A549 (cell line): ENCODE results near the gene TSPAN16. TPM values are rescaled to one million over a fixed set of nuclear protein-coding genes. Genes with fewer than 3 reads are reported as not detected.

Experiments used
- ATAC-seq, 2 experiments: fragments of 200-7000 bp in 1 of 2; fragments of >200 bp in 1 of 2; cut with Nextera tagmentation in 1 of 2; cut with Tn5 transposase in 1 of 2; 3 replicates each; pipeline versions ENCODE4 v1.8.0 to v1.9.1; 2018 to 2020; ENCODE audit warnings: mild to moderate bottlenecking in 1 of 2, moderate library complexity in 1 of 2
- CTCF ChIA-PET: fragments of 300-600 bp; sonication (Branson Sonifier 250); formaldehyde crosslinking; extraction: SDS; loops from one replicate; lab custom pipeline; 2021; ENCODE audit warnings: antibody characterized with exemption, inconsistent platforms; lab: Yijun Ruan, JAX
- POLR2A ChIA-PET: fragments of 350-600 bp; formaldehyde crosslinking; extraction: SDS; loops from one replicate; lab custom pipeline; 2021; ENCODE audit warnings: antibody characterized with exemption, inconsistent platforms; lab: Yijun Ruan, JAX
- DNase-seq, 2 experiments: peaks; one replicate each; pipeline versions ENCODE4 v3.0.0 to v3.0.0-alpha.2; 2011 to 2016; ENCODE audit warnings: low read depth in 1 of 2, low spot score in 1 of 2
- FAIRE-seq: peaks from 2 replicates; lab custom pipeline; 2011; peaks lifted over from hg19 to GRCh38; lab: Jason Lieb, UNC
- H3K27ac ChIP-seq, 2 experiments: fragments of >200 bp; sonication (Bioruptor Twin); formaldehyde crosslinking; 3 replicates each; pipeline ENCODE4 v1.5.1; 2016 to 2017
- H3K4me1 ChIP-seq: fragments of >200 bp; sonication (Bioruptor Twin); formaldehyde crosslinking; 3 replicates; pipeline ENCODE4 v1.6.1; 2016
- H3K4me2 ChIP-seq: fragments of >200 bp; sonication (Bioruptor Twin); formaldehyde crosslinking; 3 replicates; pipeline ENCODE4 v1.6.1; 2016
- H3K4me3 ChIP-seq: fragments of >200 bp; sonication (Bioruptor Twin); formaldehyde crosslinking; 3 replicates; pipeline ENCODE4 v1.5.1; 2016
- H3K9me3 ChIP-seq: fragments of >200 bp; sonication (Bioruptor Twin); formaldehyde crosslinking; 3 replicates; pipeline ENCODE4 v1.6.1; 2016
- BHLHE40 ChIP-seq: IDR thresholded peaks from 2 replicates; pipeline ENCODE4 v1.6.1; 2012; ENCODE audit warnings: low read depth, low read length, inconsistent platforms
- CBX2 ChIP-seq: fragments of 200-600 bp; sonication (generic); IDR thresholded peaks from 2 replicates; pipeline ENCODE4 v1.6.1; 2016; ENCODE audit warnings: low read depth, mild to moderate bottlenecking, borderline replicate concordance
- CBX8 ChIP-seq: fragments of 200-600 bp; sonication (generic); IDR thresholded peaks from 2 replicates; pipeline ENCODE4 v1.6.1; 2016
- CHD2 ChIP-seq: fragments of 150-350 bp; IDR thresholded peaks from 2 replicates; pipeline ENCODE4 v1.6.1; 2014; ENCODE audit warnings: low read length; ENCODE audit not compliant: partially characterized antibody
- CHD4 ChIP-seq: fragments of 200-600 bp; sonication (generic); IDR thresholded peaks from 2 replicates; pipeline ENCODE4 v1.6.1; 2016; ENCODE audit warnings: antibody characterized with exemption, mild to moderate bottlenecking, borderline replicate concordance
- EHMT2 ChIP-seq: fragments of 200-600 bp; sonication (generic); IDR thresholded peaks from 2 replicates; pipeline ENCODE4 v1.6.1; 2016; ENCODE audit warnings: antibody characterized with exemption, low read depth, mild to moderate bottlenecking, moderate library complexity
- EP300 ChIP-seq, 2 experiments: fragments of >200 bp; sonication (Bioruptor Twin); formaldehyde crosslinking; IDR thresholded peaks; 2 replicates in 1 of 2; 3 replicates in 1 of 2; pipeline ENCODE4 v1.6.1; 2016 to 2017
- HOXA7 ChIP-seq: fragments of 250-450 bp; sonication (Bioruptor Pico); IDR thresholded peaks from 2 replicates; pipeline ENCODE4 v1.5.0; 2020; ENCODE audit warnings: mild to moderate bottlenecking, moderate library complexity
- MAZ ChIP-seq: fragments of 150-350 bp; IDR thresholded peaks from 2 replicates; pipeline ENCODE4 v1.6.1; 2014; ENCODE audit warnings: antibody characterized with exemption, low read depth, low read length, borderline replicate concordance
- NFE2L2 ChIP-seq: fragments of 150-350 bp; conservative IDR thresholded peaks from 2 replicates; pipeline ENCODE4 v1.6.1; 2014; ENCODE audit warnings: low read length
- NPAS2 ChIP-seq: fragments of 250-450 bp; sonication (Bioruptor Pico); IDR thresholded peaks from 2 replicates; pipeline ENCODE4 v1.8.0; 2022; ENCODE audit warnings: mild to moderate bottlenecking, moderate library complexity, borderline replicate concordance
- PHF8 ChIP-seq: fragments of 200-600 bp; sonication (generic); IDR thresholded peaks from 2 replicates; pipeline ENCODE4 v1.6.1; 2016; ENCODE audit warnings: low read depth, mild to moderate bottlenecking, antibody characterized with exemption, moderate library complexity, borderline replicate concordance
- RCOR1 ChIP-seq: fragments of 150-350 bp; IDR thresholded peaks from 2 replicates; pipeline ENCODE4 v1.6.1; 2014; ENCODE audit warnings: antibody characterized with exemption, low read length, low read depth
- SREBF2 ChIP-seq: fragments of 450-650 bp; IDR thresholded peaks from 2 replicates; pipeline ENCODE4 v1.6.1; 2014; ENCODE audit warnings: mild to moderate bottlenecking, moderate library complexity
- TFCP2L1 ChIP-seq: fragments of 250-450 bp; sonication (Bioruptor Pico); IDR thresholded peaks from 2 replicates; pipeline ENCODE4 v1.5.0; 2021; ENCODE audit warnings: mild to moderate bottlenecking
- TP53 ChIP-seq: fragments of 250-450 bp; sonication (Bioruptor Pico); IDR thresholded peaks from 2 replicates; pipeline ENCODE4 v1.5.0; 2021; ENCODE audit warnings: mild to moderate bottlenecking, moderate library complexity
- ZC3H11A ChIP-seq: fragments of 450-650 bp; IDR thresholded peaks from 2 replicates; pipeline ENCODE4 v1.6.1; 2014; ENCODE audit warnings: antibody characterized with exemption, mild to moderate bottlenecking
- ZNF302 ChIP-seq: fragments of 250-450 bp; sonication (Bioruptor Pico); IDR thresholded peaks from 2 replicates; pipeline ENCODE4 v1.9.0; 2021; ENCODE audit warnings: inconsistent platforms, mild to moderate bottlenecking, moderate library complexity
- WGBS: methylation state at CpG from one replicate; pipeline ENCODE4 v1.1.6; 2017; ENCODE audit errors: missing lambda C conversion rate; 5-methylcytosine and 5-hydroxymethylcytosine counted together
- polyA plus RNA-seq, 4 experiments: library from polyadenylated mRNA; depleted of rRNA in 3 of 4; stranded (reverse); fragments of >200 nt; fragmentation: RNase III in 1 of 4; extraction: RNeasy Plus Mini Kit Qiagen cat#74134 plus additional on column Dnase treatment in 1 of 4; gene quantifications; 2 replicates in 3 of 4; 3 replicates in 1 of 4; pipeline ENCODE4 v1.2.3, GENCODE V29; 2011 to 2017
- TF ChIP-seq, protein P1 (sequence below): fragments of 150-350 bp; IDR thresholded peaks from 2 replicates; pipeline ENCODE4 v1.6.1; 2014; ENCODE audit warnings: low read depth, mild to moderate bottlenecking, low read length
- TF ChIP-seq, protein P2 (sequence below): fragments of >200 bp; sonication (Bioruptor Twin); formaldehyde crosslinking; IDR thresholded peaks from 3 replicates; pipeline ENCODE4 v1.5.1; 2016
- TF ChIP-seq, protein P3 (sequence below): fragments of >200 bp; sonication (Bioruptor Twin); formaldehyde crosslinking; IDR thresholded peaks from 2 replicates; pipeline ENCODE4 v1.6.1; 2016
- TF ChIP-seq, protein P4 (sequence below): IDR thresholded peaks from 2 replicates; pipeline ENCODE4 v1.6.1; 2012
- TF ChIP-seq, protein P5 (sequence below): fragments of 200-600 bp; sonication (generic); IDR thresholded peaks from 2 replicates; pipeline ENCODE4 v1.6.1; 2016; ENCODE audit warnings: antibody characterized with exemption, mild to moderate bottlenecking, moderate library complexity
- TF ChIP-seq, protein P6 (sequence below): IDR thresholded peaks from 2 replicates; pipeline ENCODE4 v1.6.1; 2012; ENCODE audit warnings: low read depth, borderline replicate concordance
- TF ChIP-seq, protein P7 (sequence below): IDR thresholded peaks from 2 replicates; pipeline ENCODE4 v1.6.1; 2012

Gene TSPAN16
- polyA plus RNA-seq, 2 of the 4 experiments (the other 2 are of a cell fraction), result not detected

DNA sequence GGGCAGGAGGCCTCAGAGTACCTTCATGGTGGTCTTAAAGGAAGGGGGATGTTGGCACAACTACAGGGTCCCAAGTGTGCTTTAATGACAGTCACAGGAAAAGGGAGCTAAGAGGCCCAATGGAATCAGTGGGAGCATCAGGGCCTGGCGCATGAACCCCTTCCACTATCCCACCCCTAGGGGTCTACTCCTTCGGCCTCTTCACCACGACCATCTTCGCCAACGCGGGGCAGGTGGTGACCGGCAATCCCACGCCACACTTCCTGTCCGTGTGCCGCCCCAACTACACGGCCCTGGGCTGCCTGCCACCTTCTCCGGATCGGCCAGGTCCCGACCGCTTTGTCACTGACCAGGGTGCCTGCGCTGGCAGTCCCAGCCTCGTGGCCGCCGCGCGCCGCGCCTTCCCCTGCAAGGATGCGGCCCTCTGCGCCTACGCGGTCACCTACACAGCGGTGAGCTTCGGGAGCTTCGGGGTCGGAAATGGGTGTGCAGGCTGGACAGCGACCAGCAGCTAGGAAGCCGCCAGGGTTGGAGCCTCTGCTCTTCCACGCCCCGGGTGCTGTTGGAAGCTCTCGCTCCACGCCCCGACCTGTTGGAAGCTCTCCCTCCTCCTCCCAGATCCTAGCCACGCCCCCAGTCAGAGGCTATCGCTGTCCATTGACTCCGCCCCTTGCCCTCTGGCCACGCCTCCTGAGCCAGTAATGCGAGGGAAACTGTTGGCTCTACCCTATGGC, 65.2 kb downstream of the TSPAN16 start:
- ATAC-seq, result peak; percentile 33 to 66; a peak in 3 of 6 replicates
- H3K9me3 ChIP-seq, result no peaks in the 10 kb centered on the region
- CTCF ChIA-PET, result interaction anchor here (0.6 to 2.5 kb wide), 3 partner anchors 12 to 67 kb away, joined by 3 to 10 read pairs (median 5); no protein-coding TSS in a partner anchor
- DNase-seq, result no peak
- TF ChIP-seq, protein P1, sequence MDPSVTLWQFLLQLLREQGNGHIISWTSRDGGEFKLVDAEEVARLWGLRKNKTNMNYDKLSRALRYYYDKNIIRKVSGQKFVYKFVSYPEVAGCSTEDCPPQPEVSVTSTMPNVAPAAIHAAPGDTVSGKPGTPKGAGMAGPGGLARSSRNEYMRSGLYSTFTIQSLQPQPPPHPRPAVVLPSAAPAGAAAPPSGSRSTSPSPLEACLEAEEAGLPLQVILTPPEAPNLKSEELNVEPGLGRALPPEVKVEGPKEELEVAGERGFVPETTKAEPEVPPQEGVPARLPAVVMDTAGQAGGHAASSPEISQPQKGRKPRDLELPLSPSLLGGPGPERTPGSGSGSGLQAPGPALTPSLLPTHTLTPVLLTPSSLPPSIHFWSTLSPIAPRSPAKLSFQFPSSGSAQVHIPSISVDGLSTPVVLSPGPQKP, result no peak
- TF ChIP-seq CHD4 (no peak), PHF8 (no peak), NPAS2 (CRISPR knock-in tag) (no peak), TFCP2L1 (no peak), BHLHE40 (no peak), NFE2L2 (no peak), RCOR1 (no peak), EP300 (IDR thresholded peaks at IDR 0.05) (no peak), ZC3H11A (no peak), MAZ (no peak), CBX2 (no peak), TP53 (no peak)
- TF ChIP-seq, protein P2, sequence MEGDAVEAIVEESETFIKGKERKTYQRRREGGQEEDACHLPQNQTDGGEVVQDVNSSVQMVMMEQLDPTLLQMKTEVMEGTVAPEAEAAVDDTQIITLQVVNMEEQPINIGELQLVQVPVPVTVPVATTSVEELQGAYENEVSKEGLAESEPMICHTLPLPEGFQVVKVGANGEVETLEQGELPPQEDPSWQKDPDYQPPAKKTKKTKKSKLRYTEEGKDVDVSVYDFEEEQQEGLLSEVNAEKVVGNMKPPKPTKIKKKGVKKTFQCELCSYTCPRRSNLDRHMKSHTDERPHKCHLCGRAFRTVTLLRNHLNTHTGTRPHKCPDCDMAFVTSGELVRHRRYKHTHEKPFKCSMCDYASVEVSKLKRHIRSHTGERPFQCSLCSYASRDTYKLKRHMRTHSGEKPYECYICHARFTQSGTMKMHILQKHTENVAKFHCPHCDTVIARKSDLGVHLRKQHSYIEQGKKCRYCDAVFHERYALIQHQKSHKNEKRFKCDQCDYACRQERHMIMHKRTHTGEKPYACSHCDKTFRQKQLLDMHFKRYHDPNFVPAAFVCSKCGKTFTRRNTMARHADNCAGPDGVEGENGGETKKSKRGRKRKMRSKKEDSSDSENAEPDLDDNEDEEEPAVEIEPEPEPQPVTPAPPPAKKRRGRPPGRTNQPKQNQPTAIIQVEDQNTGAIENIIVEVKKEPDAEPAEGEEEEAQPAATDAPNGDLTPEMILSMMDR, result no peak
- TF ChIP-seq, protein P3, sequence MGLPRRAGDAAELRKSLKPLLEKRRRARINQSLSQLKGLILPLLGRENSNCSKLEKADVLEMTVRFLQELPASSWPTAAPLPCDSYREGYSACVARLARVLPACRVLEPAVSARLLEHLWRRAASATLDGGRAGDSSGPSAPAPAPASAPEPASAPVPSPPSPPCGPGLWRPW, result no peak
- TF ChIP-seq, all 56 proteins: peak for 0
- Histone ChIP-seq H3K4me2 (no peak overlapping the region), H3K4me3 (no peak overlapping the region), H3K4me1 (no peaks in the 10 kb centered on the region), H3K27ac (no peak overlapping the region)
- POLR2A ChIA-PET, result interaction anchor here (1.9 kb wide), 1 partner anchor 13 kb away, joined by 9 read pairs; the partner anchor contains the start of gene SWSAP1
- 82% methylated on average over 27 of the region's 43 CpGs for WGBS
- no peak for FAIRE-seq

DNA sequence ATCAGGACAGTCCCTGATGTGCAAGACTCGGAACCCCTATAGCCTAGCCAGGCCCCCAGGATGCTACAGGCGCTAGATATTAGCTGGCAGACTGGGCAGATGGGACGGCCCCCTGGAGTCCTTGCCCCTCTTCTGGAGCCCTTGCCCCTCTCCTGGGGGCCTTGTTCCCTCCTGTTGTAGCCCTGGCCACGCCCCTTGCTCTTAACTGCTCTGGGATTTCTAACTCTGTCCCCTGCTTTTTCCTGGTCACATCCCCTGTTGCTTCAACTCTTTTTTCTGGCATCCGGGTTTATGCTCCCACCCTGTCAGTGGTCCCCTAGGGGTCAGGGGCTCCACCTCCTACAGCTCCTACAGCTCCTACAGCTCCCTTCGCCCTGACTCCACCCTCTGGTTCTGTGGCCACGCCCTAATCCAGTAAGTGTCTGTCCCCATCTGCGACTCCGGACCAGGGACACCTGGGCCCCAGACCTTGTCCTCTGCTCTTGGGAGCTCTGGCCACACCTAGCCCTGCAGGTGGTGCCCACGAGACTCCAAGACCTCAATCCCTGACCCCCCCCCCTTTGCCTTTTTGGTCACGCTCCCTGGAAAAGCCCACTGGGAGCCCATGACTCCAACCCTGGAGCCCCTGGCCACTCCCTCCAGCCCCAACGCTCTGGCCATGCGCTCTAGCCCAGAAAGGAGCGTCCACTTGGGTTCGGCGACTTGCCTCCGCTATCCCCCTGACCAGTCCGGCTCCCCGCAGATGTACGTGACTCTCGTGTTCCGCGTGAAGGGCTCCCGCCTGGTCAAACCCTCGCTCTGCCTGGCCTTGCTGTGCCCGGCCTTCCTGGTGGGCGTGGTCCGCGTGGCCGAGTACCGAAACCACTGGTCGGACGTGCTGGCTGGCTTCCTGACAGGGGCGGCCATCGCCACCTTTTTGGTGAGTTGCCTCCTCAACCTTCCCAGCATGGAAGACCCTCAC, 66.1 kb downstream of the TSPAN16 start:
- ChIA-PET CTCF (interaction anchor here (0.6 to 2.5 kb wide), 4 partner anchors 11 to 68 kb away, joined by 3 to 10 read pairs (median 4); no protein-coding TSS in a partner anchor), POLR2A (interaction anchor here (1.9 to 2.8 kb wide), 2 partner anchors 12 to 13 kb away, joined by 9 to 13 read pairs; partner anchors contain the start of gene SWSAP1)
- H3K4me1 ChIP-seq, result no peaks in the 10 kb centered on the region
- no peak overlapping the region for H3K27ac ChIP-seq
- WGBS, result 91% methylated on average over 28 of the region's 35 CpGs
- H3K4me3 ChIP-seq, result no peak overlapping the region
- DNase-seq (no peak), ATAC-seq (peak; percentile 19 to 27; a peak in 3 of 6 replicates), FAIRE-seq (no peak)
- H3K4me2 ChIP-seq, result no peak overlapping the region
- H3K9me3 ChIP-seq, result no peaks in the 10 kb centered on the region
- TF ChIP-seq, protein P4, sequence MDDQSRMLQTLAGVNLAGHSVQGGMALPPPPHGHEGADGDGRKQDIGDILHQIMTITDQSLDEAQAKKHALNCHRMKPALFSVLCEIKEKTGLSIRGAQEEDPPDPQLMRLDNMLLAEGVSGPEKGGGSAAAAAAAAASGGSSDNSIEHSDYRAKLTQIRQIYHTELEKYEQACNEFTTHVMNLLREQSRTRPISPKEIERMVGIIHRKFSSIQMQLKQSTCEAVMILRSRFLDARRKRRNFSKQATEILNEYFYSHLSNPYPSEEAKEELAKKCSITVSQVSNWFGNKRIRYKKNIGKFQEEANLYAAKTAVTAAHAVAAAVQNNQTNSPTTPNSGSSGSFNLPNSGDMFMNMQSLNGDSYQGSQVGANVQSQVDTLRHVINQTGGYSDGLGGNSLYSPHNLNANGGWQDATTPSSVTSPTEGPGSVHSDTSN, result no peak
- TF ChIP-seq, protein P5, sequence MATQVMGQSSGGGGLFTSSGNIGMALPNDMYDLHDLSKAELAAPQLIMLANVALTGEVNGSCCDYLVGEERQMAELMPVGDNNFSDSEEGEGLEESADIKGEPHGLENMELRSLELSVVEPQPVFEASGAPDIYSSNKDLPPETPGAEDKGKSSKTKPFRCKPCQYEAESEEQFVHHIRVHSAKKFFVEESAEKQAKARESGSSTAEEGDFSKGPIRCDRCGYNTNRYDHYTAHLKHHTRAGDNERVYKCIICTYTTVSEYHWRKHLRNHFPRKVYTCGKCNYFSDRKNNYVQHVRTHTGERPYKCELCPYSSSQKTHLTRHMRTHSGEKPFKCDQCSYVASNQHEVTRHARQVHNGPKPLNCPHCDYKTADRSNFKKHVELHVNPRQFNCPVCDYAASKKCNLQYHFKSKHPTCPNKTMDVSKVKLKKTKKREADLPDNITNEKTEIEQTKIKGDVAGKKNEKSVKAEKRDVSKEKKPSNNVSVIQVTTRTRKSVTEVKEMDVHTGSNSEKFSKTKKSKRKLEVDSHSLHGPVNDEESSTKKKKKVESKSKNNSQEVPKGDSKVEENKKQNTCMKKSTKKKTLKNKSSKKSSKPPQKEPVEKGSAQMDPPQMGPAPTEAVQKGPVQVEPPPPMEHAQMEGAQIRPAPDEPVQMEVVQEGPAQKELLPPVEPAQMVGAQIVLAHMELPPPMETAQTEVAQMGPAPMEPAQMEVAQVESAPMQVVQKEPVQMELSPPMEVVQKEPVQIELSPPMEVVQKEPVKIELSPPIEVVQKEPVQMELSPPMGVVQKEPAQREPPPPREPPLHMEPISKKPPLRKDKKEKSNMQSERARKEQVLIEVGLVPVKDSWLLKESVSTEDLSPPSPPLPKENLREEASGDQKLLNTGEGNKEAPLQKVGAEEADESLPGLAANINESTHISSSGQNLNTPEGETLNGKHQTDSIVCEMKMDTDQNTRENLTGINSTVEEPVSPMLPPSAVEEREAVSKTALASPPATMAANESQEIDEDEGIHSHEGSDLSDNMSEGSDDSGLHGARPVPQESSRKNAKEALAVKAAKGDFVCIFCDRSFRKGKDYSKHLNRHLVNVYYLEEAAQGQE, result no peak
- TF ChIP-seq CBX8, result no peak
- TF ChIP-seq HOXA7 (CRISPR knock-in tag), result no peak
- no peak for TF ChIP-seq EHMT2
- TF ChIP-seq, protein P6, sequence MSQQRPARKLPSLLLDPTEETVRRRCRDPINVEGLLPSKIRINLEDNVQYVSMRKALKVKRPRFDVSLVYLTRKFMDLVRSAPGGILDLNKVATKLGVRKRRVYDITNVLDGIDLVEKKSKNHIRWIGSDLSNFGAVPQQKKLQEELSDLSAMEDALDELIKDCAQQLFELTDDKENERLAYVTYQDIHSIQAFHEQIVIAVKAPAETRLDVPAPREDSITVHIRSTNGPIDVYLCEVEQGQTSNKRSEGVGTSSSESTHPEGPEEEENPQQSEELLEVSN, result no peak
- TF ChIP-seq CHD2, result no peak
- no peak for TF ChIP-seq SREBF2
- TF ChIP-seq, protein P7, sequence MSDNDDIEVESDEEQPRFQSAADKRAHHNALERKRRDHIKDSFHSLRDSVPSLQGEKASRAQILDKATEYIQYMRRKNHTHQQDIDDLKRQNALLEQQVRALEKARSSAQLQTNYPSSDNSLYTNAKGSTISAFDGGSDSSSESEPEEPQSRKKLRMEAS, result no peak
- TF ChIP-seq ZNF302, result no peak
- TF ChIP-seq TFCP2L1, result no peak
- TF ChIP-seq RCOR1, result no peak
